HUES48 (cell line): ENCODE measurements around the gene LRRC34.

Experiments
- H3K27ac ChIP-seq: one replicate; pipeline ENCODE4 v1.7.0; 2013; ENCODE audit warnings: low read depth, low read length, inconsistent platforms
- H3K27me3 ChIP-seq: 2 replicates; pipeline ENCODE4 v1.6.1; 2013; ENCODE audit warnings: mild to moderate bottlenecking, low read length; ENCODE audit not compliant: control insufficient read depth, insufficient read depth
- H3K36me3 ChIP-seq: 2 replicates; pipeline ENCODE4 v1.6.1; 2013; ENCODE audit warnings: low read length; ENCODE audit not compliant: control insufficient read depth, insufficient read depth
- H3K4me1 ChIP-seq: 2 replicates; pipeline ENCODE4 v1.6.1; 2013; ENCODE audit warnings: mild to moderate bottlenecking, low read length; ENCODE audit not compliant: control insufficient read depth, insufficient read depth
- H3K4me3 ChIP-seq: 2 replicates; pipeline ENCODE4 v1.5.1; 2013; ENCODE audit warnings: mild to moderate bottlenecking, low read depth, low read length
- H3K9ac ChIP-seq: 2 replicates; pipeline ENCODE4 v1.6.1; 2013; ENCODE audit warnings: mild to moderate bottlenecking, low read depth, low read length, moderate library complexity
- H3K9me3 ChIP-seq: 2 replicates; pipeline ENCODE4 v1.6.1; 2013; ENCODE audit warnings: low read length; ENCODE audit not compliant: control insufficient read depth, insufficient read depth

Gene LRRC34

GRCh38 chr3:169764312-169764881 lies 48.3 kb downstream of the LRRC34 start:
- H3K36me3 ChIP-seq, result peaks cover 4% of the 10 kb centered on the region; the same call in 1 of the 2 replicates
- H3K9me3 ChIP-seq, result peaks cover 8% of the 10 kb centered on the region; the same call in 1 of the 2 replicates
- no peaks in the 10 kb centered on the region for H3K27me3 ChIP-seq
- H3K9ac ChIP-seq, result peak overlapping the region; percentile 72
- H3K4me1 ChIP-seq, result no peaks in the 10 kb centered on the region
- H3K27ac ChIP-seq, result peak overlapping the region; percentile 55
- H3K4me3 ChIP-seq, result peak overlapping the region; percentile 78

DNA sequence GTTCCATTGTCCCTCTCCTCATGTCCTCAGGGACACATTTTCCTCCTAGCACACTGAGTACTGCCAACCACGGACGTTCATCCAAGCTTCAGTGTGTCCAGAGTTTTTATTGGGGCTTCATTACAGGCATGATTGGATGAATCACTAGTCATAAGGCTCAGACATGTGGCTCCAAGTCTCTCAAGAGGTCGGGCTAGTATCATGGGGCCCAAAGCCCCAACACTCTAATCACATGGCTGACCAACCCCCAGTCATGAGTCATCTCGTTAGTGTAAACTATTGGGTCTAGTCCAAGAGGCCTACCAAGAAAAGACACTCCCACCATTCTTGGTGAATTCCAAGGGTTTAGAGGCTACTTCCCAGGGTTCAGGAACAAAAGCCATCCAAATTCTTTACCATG lies 52.2 kb downstream of the LRRC34 start:
- no peaks in the 10 kb centered on the region for H3K36me3 ChIP-seq
- H3K4me1 ChIP-seq, result no peaks in the 10 kb centered on the region
- H3K4me3 ChIP-seq, result no peak overlapping the region
- no peak overlapping the region for H3K27ac ChIP-seq
- no peaks in the 10 kb centered on the region for H3K27me3 ChIP-seq
- H3K9ac ChIP-seq, result no peak overlapping the region
- H3K9me3 ChIP-seq, result peaks cover 8% of the 10 kb centered on the region; the same call in 1 of the 2 replicates

DNA sequence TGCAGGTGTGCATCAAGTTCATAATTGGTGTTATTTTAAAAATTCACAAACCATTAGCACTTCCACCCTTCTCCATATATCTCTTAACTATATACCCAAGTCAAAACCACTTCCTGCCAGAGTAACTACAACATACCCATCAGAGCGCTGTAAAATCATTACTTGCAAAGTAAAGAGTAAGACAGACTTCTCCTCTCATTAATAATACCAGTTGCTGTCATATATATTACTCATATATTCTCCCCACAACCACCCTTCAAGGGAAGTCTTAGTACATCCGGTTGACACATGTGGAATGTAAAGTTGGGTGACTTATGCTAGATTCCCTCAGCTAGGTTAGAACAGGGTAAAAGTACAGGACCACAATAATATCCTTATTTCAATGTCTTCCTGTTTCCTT lies 53.4 kb downstream of the LRRC34 start:
- H3K4me1 ChIP-seq, result no peaks in the 10 kb centered on the region
- no peaks in the 10 kb centered on the region for H3K36me3 ChIP-seq
- no peaks in the 10 kb centered on the region for H3K27me3 ChIP-seq
- peaks cover 8% of the 10 kb centered on the region; the same call in 1 of the 2 replicates for H3K9me3 ChIP-seq
- H3K4me3 ChIP-seq, result no peak overlapping the region
- no peak overlapping the region for H3K9ac ChIP-seq
- no peak overlapping the region for H3K27ac ChIP-seq

GRCh38 chr3:169758359-169758994 lies 54.2 kb downstream of the LRRC34 start:
- Histone ChIP-seq H3K27me3 (no peaks in the 10 kb centered on the region), H3K4me1 (no peaks in the 10 kb centered on the region), H3K9ac (no peak overlapping the region), H3K27ac (no peak overlapping the region), H3K4me3 (no peak overlapping the region), H3K9me3 (peaks cover 8% of the 10 kb centered on the region; the same call in 1 of the 2 replicates), H3K36me3 (no peaks in the 10 kb centered on the region)

DNA sequence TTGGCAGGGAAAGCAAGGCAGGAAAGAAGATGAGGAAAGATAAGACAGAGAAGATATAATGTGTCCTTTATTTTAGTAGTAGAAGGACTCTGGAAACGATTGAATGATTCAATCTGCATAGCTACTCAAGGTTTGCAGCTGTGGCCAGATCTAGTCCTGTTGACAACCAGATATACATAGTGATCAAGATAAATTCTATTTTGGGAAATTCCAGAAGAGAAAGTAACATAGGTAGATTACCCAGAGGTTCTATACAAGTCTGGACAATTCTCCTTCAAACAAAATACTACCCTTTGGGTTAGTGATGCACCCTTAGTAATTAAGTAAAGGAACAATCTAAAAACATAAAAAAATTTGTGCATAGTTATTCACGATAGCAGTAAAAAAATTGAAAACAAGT lies 57.2 kb downstream of the LRRC34 start:
- H3K27me3 ChIP-seq, result no peaks in the 10 kb centered on the region
- peaks cover 5% of the 10 kb centered on the region; the same call in 1 of the 2 replicates for H3K9me3 ChIP-seq
- no peaks in the 10 kb centered on the region for H3K4me1 ChIP-seq
- H3K27ac ChIP-seq, result no peak overlapping the region
- H3K36me3 ChIP-seq, result no peaks in the 10 kb centered on the region
- H3K9ac ChIP-seq, result no peak overlapping the region
- no peak overlapping the region for H3K4me3 ChIP-seq

- H3K36me3 ChIP-seq, result no peaks in the 10 kb centered on the region
- no peak overlapping the region for H3K27ac ChIP-seq
- no peaks in the 10 kb centered on the region for H3K4me1 ChIP-seq
- H3K9ac ChIP-seq, result no peak overlapping the region
- no peaks in the 10 kb centered on the region for H3K9me3 ChIP-seq
- H3K27me3 ChIP-seq, result no peaks in the 10 kb centered on the region
- H3K4me3 ChIP-seq, result no peak overlapping the region
These were observed 58.0 kb downstream of the LRRC34 start for GRCh38 chr3:169754711-169755110.

GRCh38 chr3:169751875-169752274 lies 60.8 kb downstream of the LRRC34 start:
- H3K27ac ChIP-seq, result no peak overlapping the region
- H3K4me3 ChIP-seq, result no peak overlapping the region
- H3K36me3 ChIP-seq, result no peaks in the 10 kb centered on the region
- no peak overlapping the region for H3K9ac ChIP-seq
- H3K4me1 ChIP-seq, result no peaks in the 10 kb centered on the region
- H3K9me3 ChIP-seq, result no peaks in the 10 kb centered on the region
- no peaks in the 10 kb centered on the region for H3K27me3 ChIP-seq

DNA sequence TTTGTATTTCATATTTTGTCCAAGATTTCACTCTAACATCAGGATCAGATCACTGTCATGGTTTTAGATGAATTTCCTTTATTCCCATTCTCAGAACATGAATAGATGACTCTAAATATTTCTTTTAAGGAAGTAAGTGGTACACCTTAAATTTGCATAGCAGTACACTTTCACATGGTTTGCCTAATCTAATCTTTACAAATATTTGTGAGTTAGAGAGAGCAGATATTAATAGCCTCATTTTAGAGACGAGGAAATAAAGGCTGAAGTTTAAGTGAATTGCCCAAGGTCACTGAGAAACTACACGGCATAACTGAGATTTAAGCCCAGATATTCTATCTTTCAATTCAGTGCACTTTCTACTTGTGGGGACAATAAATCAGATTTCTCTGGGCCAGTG lies 62.0 kb downstream of the LRRC34 start:
- Histone ChIP-seq H3K27me3 (no peaks in the 10 kb centered on the region), H3K4me3 (no peak overlapping the region), H3K9ac (no peak overlapping the region)

GRCh38 chr3:169748670-169749069 lies 64.0 kb downstream of the LRRC34 start:
- no peak overlapping the region for H3K4me3 ChIP-seq
- H3K9me3 ChIP-seq, result no peaks in the 10 kb centered on the region
- H3K36me3 ChIP-seq, result no peaks in the 10 kb centered on the region
- no peak overlapping the region for H3K9ac ChIP-seq
- no peak overlapping the region for H3K27ac ChIP-seq
- H3K4me1 ChIP-seq, result peaks cover 6% of the 10 kb centered on the region
- H3K27me3 ChIP-seq, result no peaks in the 10 kb centered on the region

More for the DNA sequence above, 62.0 kb downstream of the LRRC34 start:
- Histone ChIP-seq H3K27ac (no peak overlapping the region), H3K36me3 (no peaks in the 10 kb centered on the region), H3K9me3 (no peaks in the 10 kb centered on the region), H3K4me1 (no peaks in the 10 kb centered on the region)

DNA sequence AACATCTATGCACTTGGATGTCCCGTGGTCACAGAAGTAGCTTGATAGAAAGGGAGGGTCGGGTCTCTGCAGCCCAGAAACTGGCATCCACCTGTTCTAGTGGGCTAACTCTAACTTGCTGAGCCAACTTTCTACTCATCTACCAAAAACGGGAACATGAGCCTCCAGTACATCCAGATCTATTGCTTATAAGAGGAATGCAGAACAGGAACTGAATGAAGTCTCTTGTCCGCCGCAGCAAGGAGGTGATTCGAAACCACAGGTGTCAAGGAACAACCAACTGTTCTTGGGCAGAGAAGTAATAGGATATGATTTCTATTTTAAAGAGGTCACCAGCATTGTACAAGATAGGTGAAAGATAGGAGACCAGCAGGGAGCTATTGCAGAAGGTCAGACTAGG lies 65.8 kb downstream of the LRRC34 start:
- no peak overlapping the region for H3K9ac ChIP-seq
- H3K4me1 ChIP-seq, result peaks cover 10% of the 10 kb centered on the region
- H3K27ac ChIP-seq, result no peak overlapping the region
- H3K9me3 ChIP-seq, result no peaks in the 10 kb centered on the region
- no peak overlapping the region for H3K4me3 ChIP-seq
- H3K27me3 ChIP-seq, result no peaks in the 10 kb centered on the region
- no peaks in the 10 kb centered on the region for H3K36me3 ChIP-seq

DNA sequence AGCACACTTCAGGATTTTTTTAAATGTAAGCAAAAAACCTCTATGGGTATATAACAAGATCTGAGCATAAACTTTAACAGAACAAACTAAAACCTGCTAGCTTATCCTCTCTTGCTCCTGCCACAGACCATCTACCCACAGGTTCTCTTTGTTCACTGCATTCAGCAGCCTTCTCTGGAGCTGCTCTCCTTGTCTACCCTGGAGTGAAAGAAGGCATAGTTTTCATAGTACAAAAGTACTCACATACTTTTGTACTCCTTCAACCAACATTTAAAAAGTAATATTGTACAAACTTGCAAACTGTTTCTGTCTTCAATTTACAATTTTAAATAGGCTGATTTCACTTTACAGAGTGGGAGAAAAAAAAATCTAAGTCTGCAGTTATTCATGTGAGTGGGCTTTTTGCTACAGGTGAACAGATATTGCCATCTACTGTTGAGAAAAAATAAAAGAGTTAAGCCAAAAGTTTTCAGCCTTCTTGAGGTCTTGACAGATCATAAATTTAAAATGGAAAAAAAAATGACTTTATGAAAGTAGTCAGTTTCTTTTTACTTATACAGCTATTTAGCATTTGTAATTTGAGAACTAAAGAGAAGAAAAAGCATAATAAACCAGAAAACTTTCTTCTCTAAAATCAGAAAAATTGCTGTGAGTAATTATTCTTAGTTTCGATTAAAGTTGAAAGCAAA lies 68.2 kb downstream of the LRRC34 start:
- H3K4me1 ChIP-seq, result peaks cover 12% of the 10 kb centered on the region
- peak overlapping the region; percentile 54 for H3K27ac ChIP-seq
- no peak overlapping the region for H3K4me3 ChIP-seq
- no peak overlapping the region for H3K9ac ChIP-seq
- H3K36me3 ChIP-seq, result no peaks in the 10 kb centered on the region
- no peaks in the 10 kb centered on the region for H3K9me3 ChIP-seq
- no peaks in the 10 kb centered on the region for H3K27me3 ChIP-seq
